HepG2 (cell line): ENCODE data around the gene SEBOX. TPM values are rescaled to one million over a fixed set of nuclear protein-coding genes. Genes with fewer than 3 reads are reported as not detected.

Experiments
- AHR ChIP-seq: IDR thresholded peaks from 2 replicates; pipeline ENCODE4 v1.6.1; 2018; ENCODE audit warnings: missing genetic modification reagents, missing compliant biosample characterization
- ARNT2 ChIP-seq: sonication (generic); formaldehyde crosslinking; IDR thresholded peaks from 2 replicates; pipeline ENCODE4 v1.8.0; 2022; ENCODE audit warnings: mild to moderate bottlenecking, low read depth, missing genetic modification reagents, moderate library complexity
- ATF2 ChIP-seq: sonication (generic); formaldehyde crosslinking; IDR thresholded peaks from 2 replicates; pipeline ENCODE4 v1.4.0; 2020; ENCODE audit warnings: missing genetic modification reagents
- CREB1 ChIP-seq, 2 experiments: fragments of 450-650 bp in 1 of 2; IDR thresholded peaks; 2 replicates each; pipeline ENCODE4 v1.6.1; 2016 to 2017; ENCODE audit warnings: control low read depth in 1 of 2, mild to moderate bottlenecking in 1 of 2, missing compliant biosample characterization in 1 of 2, missing genetic modification characterization in 1 of 2
- EZH2 ChIP-seq: conservative IDR thresholded peaks from 2 replicates; pipeline ENCODE4 v1.6.1; 2012; ENCODE audit warnings: mild to moderate bottlenecking, low read depth, low read length, moderate library complexity
- GTF3A ChIP-seq: sonication (generic); formaldehyde crosslinking; conservative IDR thresholded peaks from 2 replicates; pipeline ENCODE4 v1.4.0; 2020; ENCODE audit warnings: mild to moderate bottlenecking, missing genetic modification reagents
- HDAC1 ChIP-seq: sonication (generic); formaldehyde crosslinking; IDR thresholded peaks from 2 replicates; pipeline ENCODE4 v1.5.1; 2020; ENCODE audit warnings: mild to moderate bottlenecking, missing genetic modification reagents
- KDM6A ChIP-seq: IDR thresholded peaks from 2 replicates; pipeline ENCODE4 v1.6.1; 2016; ENCODE audit warnings: low read depth
- KIAA2018 ChIP-seq: sonication (generic); formaldehyde crosslinking; IDR thresholded peaks from 2 replicates; pipeline ENCODE4 v1.5.0; 2020; ENCODE audit warnings: mild to moderate bottlenecking, missing genetic modification reagents, borderline replicate concordance
- KLF11 ChIP-seq: IDR thresholded peaks from 2 replicates; pipeline ENCODE4 v1.6.1; 2016; ENCODE audit warnings: missing compliant biosample characterization
- MAFK ChIP-seq, 2 experiments: IDR thresholded peaks in 1 of 2; conservative IDR thresholded peaks in 1 of 2; 2 replicates each; pipeline ENCODE4 v1.6.1; 2011; ENCODE audit warnings: improper control_type of control experiment in 2 of 2, low read length in 2 of 2
- MED1 ChIP-seq: sonication (generic); formaldehyde crosslinking; IDR thresholded peaks from 2 replicates; pipeline ENCODE4 v1.4.0; 2020; ENCODE audit warnings: missing genetic modification reagents
- PPARG ChIP-seq: conservative IDR thresholded peaks from 2 replicates; pipeline ENCODE4 v1.6.1; 2016; ENCODE audit warnings: missing biosample characterization, missing genetic modification reagents
- SOX5 ChIP-seq: IDR thresholded peaks from 2 replicates; pipeline ENCODE4 v1.6.1; 2016; ENCODE audit warnings: borderline replicate concordance
- SP1 ChIP-seq, 2 experiments: fragments of 450-650 bp in 1 of 2; sonication (generic) in 1 of 2; formaldehyde crosslinking in 1 of 2; IDR thresholded peaks; 2 replicates each; pipeline versions ENCODE4 v1.4.0 to v1.6.1; 2016 to 2020; ENCODE audit warnings: missing genetic modification reagents in 1 of 2
- ZBTB33 ChIP-seq: sonication (generic); formaldehyde crosslinking; IDR thresholded peaks from 2 replicates; pipeline ENCODE4 v1.4.0; 2020; ENCODE audit warnings: missing genetic modification reagents
- ZMAT5 ChIP-seq: sonication (generic); formaldehyde crosslinking; IDR thresholded peaks from 2 replicates; pipeline ENCODE4 v1.5.0; 2020; ENCODE audit warnings: mild to moderate bottlenecking, low read depth, missing genetic modification reagents, borderline replicate concordance
- ZNF235 ChIP-seq: sonication (generic); formaldehyde crosslinking; IDR thresholded peaks from 2 replicates; pipeline ENCODE4 v1.8.1; 2023; ENCODE audit warnings: mild to moderate bottlenecking, missing genetic modification reagents, borderline replicate concordance
- ZNF354B ChIP-seq: sonication (generic); formaldehyde crosslinking; IDR thresholded peaks from 2 replicates; pipeline ENCODE4 v1.8.0; 2022; ENCODE audit warnings: mild to moderate bottlenecking, missing genetic modification reagents
- polyA plus RNA-seq, 8 experiments: library from polyadenylated mRNA; depleted of rRNA in 3 of 8; stranded (reverse) in 7 of 8; unstranded in 1 of 8; fragments of >200 nt; fragmentation: Illumina TruSeq in 4 of 8; extraction: Trizol in 4 of 8; gene quantifications; 2 replicates each; pipeline versions ENCODE4 v1.2.1 to v1.2.3, GENCODE V29; 2011 to 2016; ENCODE audit warnings: low read depth in 4 of 8, missing spikeins in 1 of 8, mixed read lengths in 1 of 8; ENCODE audit not compliant: insufficient read depth in 1 of 8
- total RNA-seq, 5 experiments: library from RNA; depleted of rRNA; stranded (reverse); fragments of >200 nt; fragmentation: Illumina TruSeq; extraction: Trizol; gene quantifications; 2 replicates each; pipeline ENCODE4 v1.2.3, GENCODE V29; 2016; ENCODE audit warnings: low read depth in 1 of 5

Gene SEBOX
- total and polyA plus RNA-seq, 2 of the 13 experiments (the other 11 are each of a cell fraction or from before 2014, with no cell fraction given): not detected

- no peak for TF ChIP-seq KIAA2018 (CRISPR knock-in tag)
- TF ChIP-seq ZNF235: no peak
- TF ChIP-seq GTF3A: no peak
- TF ChIP-seq SP1 (IDR thresholded peaks at IDR 0.05): no peak
- TF ChIP-seq SP1 (CRISPR knock-in tag; IDR thresholded peaks at IDR 0.05): 0 out of 2 replicates have a peak, but pooled peaks have one; percentile 35
- no peak for TF ChIP-seq ZNF354B (CRISPR knock-in tag)
- peak; percentile 83 for TF ChIP-seq SOX5 (CRISPR knock-in tag)
- TF ChIP-seq KDM6A (CRISPR knock-in tag): peak; percentile 99
- 0 out of 2 replicates have a peak, but pooled peaks have one; percentile 6 for TF ChIP-seq AHR (CRISPR knock-in tag)
- peak; percentile 94 for TF ChIP-seq ATF2 (CRISPR knock-in tag)
- no peak for TF ChIP-seq CREB1 (IDR thresholded peaks at IDR 0.05)
- no peak for TF ChIP-seq CREB1 (CRISPR knock-in tag; IDR thresholded peaks at IDR 0.05)
- peak; percentile 46; the same call in 1 of the 2 replicates for TF ChIP-seq ZBTB33 (CRISPR knock-in tag)
- no peak for TF ChIP-seq ARNT2 (CRISPR knock-in tag)
- no peak for TF ChIP-seq MAFK (conservative IDR thresholded peaks at IDR 0.05 in 1 of 2, IDR thresholded peaks at IDR 0.05 in 1 of 2; ENCODE audit: low read length in 2 of 2)
- peak; percentile 85 for TF ChIP-seq PPARG (CRISPR knock-in tag)
- peak; percentile 95 for TF ChIP-seq MED1 (CRISPR knock-in tag)
- TF ChIP-seq KLF11 (CRISPR knock-in tag): 0 out of 2 replicates have a peak, but pooled peaks have one; percentile 35
- peak; percentile 95 for TF ChIP-seq HDAC1
- TF ChIP-seq EZH2: no peak
- TF ChIP-seq ZMAT5 (CRISPR knock-in tag): no peak
These were observed 3.4 kb upstream of the SEBOX start (continued) for GRCh38 chr17:28368306-28368831.
